T-helper 9 cell (primary cell): ENCODE measurements around the gene GUCA2A.

Source experiments
- DNase-seq: peaks from one replicate; pipeline ENCODE4 v3.0.0-alpha.2; 2020

Gene GUCA2A

GRCh38 chr1:42152907-42153600 lies 11.5 kb downstream of the GUCA2A start, which contains the start of gene GUCA2B:
TSS of gene GUCA2B (plus strand) at chr1:42153410. CDS start at chr1:42153451, 41 bp downstream.
- DNase-seq = no peak

GRCh38 chr1:42152119-42152518 lies 12.4 kb downstream of the GUCA2A start:
- DNase-seq = no peak

- DNase-seq = no peak
These were observed 13.9 kb downstream of the GUCA2A start for GRCh38 chr1:42150651-42151050.

GRCh38 chr1:42148166-42148565 lies 16.4 kb downstream of the GUCA2A start:
- DNase-seq = no peak

GRCh38 chr1:42146626-42147320 lies 17.8 kb downstream of the GUCA2A start:
- DNase-seq = peak; percentile 60

- DNase-seq = no peak
These were observed 18.6 kb downstream of the GUCA2A start for GRCh38 chr1:42145764-42146625.

- no peak for DNase-seq
These were observed 19.2 kb downstream of the GUCA2A start for GRCh38 chr1:42145389-42145716.

- no peak for DNase-seq
These were observed 19.7 kb downstream of the GUCA2A start for GRCh38 chr1:42144711-42145388.

- no peak for DNase-seq
These were observed 20.4 kb downstream of the GUCA2A start for GRCh38 chr1:42143896-42144710.

- DNase-seq = no peak
These were observed 21.5 kb downstream of the GUCA2A start for GRCh38 chr1:42142894-42143675.

- DNase-seq = no peak
These were observed 22.6 kb downstream of the GUCA2A start for GRCh38 chr1:42141978-42142377.

- DNase-seq = no peak
These were observed 24.4 kb downstream of the GUCA2A start for GRCh38 chr1:42140191-42140590.

- no peak for DNase-seq
These were observed 25.1 kb downstream of the GUCA2A start for GRCh38 chr1:42139444-42139843.

GRCh38 chr1:42138586-42138985 lies 26.0 kb downstream of the GUCA2A start:
- no peak for DNase-seq

GRCh38 chr1:42137766-42138165 lies 26.8 kb downstream of the GUCA2A start:
- DNase-seq = no peak

- DNase-seq = no peak
These were observed 28.1 kb downstream of the GUCA2A start for GRCh38 chr1:42136466-42136865.

- no peak for DNase-seq
These were observed 29.1 kb downstream of the GUCA2A start for GRCh38 chr1:42135426-42135825.

- no peak for DNase-seq
These were observed 30.6 kb downstream of the GUCA2A start for GRCh38 chr1:42133809-42134526.

- DNase-seq = no peak
These were observed 31.2 kb downstream of the GUCA2A start for GRCh38 chr1:42133390-42133789.

- DNase-seq = no peak
These were observed 34.4 kb downstream of the GUCA2A start for GRCh38 chr1:42130061-42130660.
